GM12878 (cell line): ENCODE data around the gene OSBPL2. TPM values are rescaled to one million over a fixed set of nuclear protein-coding genes. Genes with fewer than 3 reads are reported as not detected.

ENCODE experiments used
- ATAC-seq: fragments of 200-7000 bp; cut with Tn5 transposase; 3 replicates; pipeline ENCODE4 v1.9.1; 2020; ENCODE audit warnings: mild to moderate bottlenecking, moderate library complexity
- BruUV-seq: library from RNA; stranded (reverse); fragments of 400-500 nt; replicated peaks from 2 replicates; lab custom pipeline; 2021; lab: Mats Ljungman, UMichigan
- CTCF ChIA-PET: fragments of 300-600 bp; sonication (Branson Sonifier 250); formaldehyde crosslinking; extraction: SDS; loops from one replicate; lab custom pipeline; 2021; ENCODE audit warnings: inconsistent platforms; lab: Yijun Ruan, JAX
- POLR2A ChIA-PET: fragments of 350-600 bp; formaldehyde crosslinking; extraction: SDS; loops from one replicate; lab custom pipeline; 2021; ENCODE audit warnings: inconsistent platforms; lab: Charles Lee
- RAD21 ChIA-PET: fragments of 300-600 bp; sonication (Branson Sonifier 250); formaldehyde crosslinking; loops from one replicate; lab custom pipeline; 2023; ENCODE audit warnings: antibody characterized with exemption; ENCODE audit not compliant: unreplicated experiment; lab: Charles Lee
- SMC1A ChIA-PET: fragments of 300-600 bp; sonication (Branson Sonifier 250); formaldehyde crosslinking; loops from one replicate; lab custom pipeline; 2023; ENCODE audit not compliant: unreplicated experiment, uncharacterized antibody; lab: Charles Lee
- DNase-seq: peaks from one replicate; pipeline ENCODE4 v3.0.0-alpha.2; 2011; ENCODE audit warnings: low read depth, low spot score
- FAIRE-seq: peaks from 3 replicates; lab custom pipeline; 2011; peaks lifted over from hg19 to GRCh38; lab: Jason Lieb, UNC
- H2AFZ ChIP-seq: 2 replicates; pipeline ENCODE4 v1.6.0; 2011; ENCODE audit warnings: low read depth, low read length, control low read depth; ENCODE audit not compliant: control insufficient read depth
- H3K27ac ChIP-seq: 2 replicates; pipeline ENCODE4 v1.5.1; 2011; ENCODE audit warnings: control low read depth; ENCODE audit not compliant: control insufficient read depth, insufficient read depth
- H3K27me3 ChIP-seq, 2 experiments: replicated peaks in 1 of 2; 2 replicates each; pipeline versions ENCODE4 v1.6.0 to v1.6.1; 2011; ENCODE audit warnings: low read length in 1 of 2; ENCODE audit not compliant: control insufficient read depth in 2 of 2, insufficient read depth in 2 of 2
- H3K36me3 ChIP-seq, 2 experiments: 2 replicates each; pipeline ENCODE4 v1.5.1; 2011; ENCODE audit warnings: low read length in 1 of 2; ENCODE audit not compliant: control insufficient read depth in 2 of 2, insufficient read depth in 2 of 2
- H3K4me1 ChIP-seq: 2 replicates; pipeline ENCODE4 v1.6.1; 2011; ENCODE audit warnings: mild to moderate bottlenecking, low read length, moderate library complexity, mixed read lengths; ENCODE audit not compliant: control insufficient read depth, insufficient read depth
- H3K4me2 ChIP-seq: 2 replicates; pipeline ENCODE4 v1.6.0; 2011; ENCODE audit warnings: control low read depth; ENCODE audit not compliant: control insufficient read depth, insufficient read depth
- H3K4me3 ChIP-seq: fragments of 200-600 bp; sonication (generic); 2 replicates; pipeline ENCODE4 v1.5.1; 2016
- H3K79me2 ChIP-seq: 2 replicates; pipeline ENCODE4 v1.6.0; 2011; ENCODE audit warnings: low read length; ENCODE audit not compliant: control insufficient read depth, insufficient read depth
- H3K9ac ChIP-seq: 2 replicates; pipeline ENCODE4 v1.8.0; 2011; ENCODE audit warnings: low read length, control low read depth, mixed read lengths; ENCODE audit not compliant: control insufficient read depth, insufficient read depth
- H3K9me3 ChIP-seq: replicated peaks from 3 replicates; pipeline ENCODE4 v1.5.1; 2011; ENCODE audit warnings: mild to moderate bottlenecking, low read length; ENCODE audit not compliant: control insufficient read depth, insufficient read depth
- H4K20me1 ChIP-seq: 2 replicates; pipeline ENCODE4 v1.6.0; 2011; ENCODE audit not compliant: control insufficient read depth, insufficient read depth
- BHLHE40 ChIP-seq, 2 experiments: fragments of 450-650 bp in 1 of 2; IDR thresholded peaks; 2 replicates each; pipeline ENCODE4 v1.6.1; 2011 to 2017; ENCODE audit warnings: low read depth in 2 of 2, borderline replicate concordance in 1 of 2, improper control_type of control experiment in 1 of 2, low read length in 1 of 2, mild to moderate bottlenecking in 1 of 2
- BRCA1 ChIP-seq: IDR thresholded peaks from 2 replicates; pipeline ENCODE4 v1.6.1; 2011; ENCODE audit warnings: low read depth, low read length, improper control_type of control experiment
- CBX5 ChIP-seq: sonication (generic); IDR thresholded peaks from 2 replicates; pipeline ENCODE4 v1.6.1; 2016; ENCODE audit warnings: low read depth, moderate library complexity, mild to moderate bottlenecking, inconsistent platforms
- EED ChIP-seq: sonication (generic); IDR thresholded peaks from 2 replicates; pipeline ENCODE4 v1.6.1; 2016; ENCODE audit warnings: antibody characterized with exemption, low read depth
- KDM1A ChIP-seq: fragments of 200-600 bp; sonication (generic); IDR thresholded peaks from 2 replicates; pipeline ENCODE4 v1.6.1; 2016; ENCODE audit warnings: borderline replicate concordance
- ZNF217 ChIP-seq: fragments of 450-650 bp; IDR thresholded peaks from 2 replicates; pipeline ENCODE4 v1.6.1; 2017; ENCODE audit warnings: antibody characterized with exemption, mild to moderate bottlenecking
- WGBS: methylation state at CpG from one replicate; pipeline ENCODE4 v1.1.6; 2016; ENCODE audit warnings: low lambda C conversion rate; ENCODE audit not compliant: insufficient replicate concordance, insufficient coverage; ENCODE audit errors: missing lambda C conversion rate; 5-methylcytosine and 5-hydroxymethylcytosine counted together
- in situ Hi-C: fragments of 300-500 bp; cut with MboI; formaldehyde crosslinking; loops from 9 replicates; pipeline ENCODE4 v1.14.3; 2018; ENCODE audit warnings: mixed read lengths
- intact Hi-C: fragments of 100-400 bp; cut with micrococcal nuclease; formaldehyde crosslinking; loops from one replicate; pipeline ENCODE4 v1.14.2; 2022; ENCODE audit not compliant: unreplicated experiment
- polyA plus RNA-seq, 11 experiments: library from polyadenylated mRNA; depleted of rRNA in 4 of 11; unstranded in 6 of 11; stranded (reverse) in 5 of 11; fragments of >200 nt; fragmentation: Nextera tagmentation in 4 of 11; fragmentation: Illumina TruSeq in 1 of 11; extraction: Ambion mirVana in 4 of 11; extraction: Trizol in 1 of 11; gene quantifications; 1 replicate in 1 of 11; 2 replicates in 10 of 11; pipeline versions ENCODE4 v1.2.1 to v1.2.3, GENCODE V29; 2011 to 2016; ENCODE audit warnings: inconsistent platforms in 2 of 11, missing spikeins in 2 of 11, low read depth in 1 of 11
- total RNA-seq, 4 experiments: library from RNA; depleted of rRNA in 3 of 4; stranded (reverse); fragments of >200 nt in 3 of 4; fragmentation: Illumina TruSeq in 1 of 4; extraction: Trizol in 1 of 4; gene quantifications; 2 replicates each; pipeline versions ENCODE4 v1.2.1 to v1.2.3, GENCODE V29; 2013 to 2021
- TF ChIP-seq, protein P1 (sequence below): fragments of 450-650 bp; formaldehyde crosslinking; IDR thresholded peaks from 2 replicates; pipeline ENCODE4 v1.4.0; 2022; ENCODE audit warnings: mild to moderate bottlenecking, moderate library complexity
- TF ChIP-seq, protein P2 (sequence below): fragments of 450-650 bp; IDR thresholded peaks from 2 replicates; pipeline ENCODE4 v1.6.1; 2018; ENCODE audit warnings: borderline replicate concordance, mild to moderate bottlenecking; ENCODE audit not compliant: partially characterized antibody
- TF ChIP-seq, protein P3 (sequence below): fragments of 450-650 bp; IDR thresholded peaks from 2 replicates; pipeline ENCODE4 v1.6.1; 2018; ENCODE audit warnings: mild to moderate bottlenecking, low read depth, moderate library complexity; ENCODE audit not compliant: partially characterized antibody
- TF ChIP-seq, protein P4 (sequence below): fragments of 450-650 bp; IDR thresholded peaks from 2 replicates; pipeline ENCODE4 v1.6.1; 2014; ENCODE audit warnings: mild to moderate bottlenecking
- TF ChIP-seq, protein P5 (sequence below): fragments of 450-650 bp; IDR thresholded peaks from 2 replicates; pipeline ENCODE4 v1.6.1; 2016; ENCODE audit warnings: mild to moderate bottlenecking

OSBPL2 gene
- total and polyA plus RNA-seq, 10 of the 15 experiments (the other 5 are each of a cell fraction or from before 2014, with no cell fraction given): 2.8 to 22.3 (median 14.7) TPM

DNA sequence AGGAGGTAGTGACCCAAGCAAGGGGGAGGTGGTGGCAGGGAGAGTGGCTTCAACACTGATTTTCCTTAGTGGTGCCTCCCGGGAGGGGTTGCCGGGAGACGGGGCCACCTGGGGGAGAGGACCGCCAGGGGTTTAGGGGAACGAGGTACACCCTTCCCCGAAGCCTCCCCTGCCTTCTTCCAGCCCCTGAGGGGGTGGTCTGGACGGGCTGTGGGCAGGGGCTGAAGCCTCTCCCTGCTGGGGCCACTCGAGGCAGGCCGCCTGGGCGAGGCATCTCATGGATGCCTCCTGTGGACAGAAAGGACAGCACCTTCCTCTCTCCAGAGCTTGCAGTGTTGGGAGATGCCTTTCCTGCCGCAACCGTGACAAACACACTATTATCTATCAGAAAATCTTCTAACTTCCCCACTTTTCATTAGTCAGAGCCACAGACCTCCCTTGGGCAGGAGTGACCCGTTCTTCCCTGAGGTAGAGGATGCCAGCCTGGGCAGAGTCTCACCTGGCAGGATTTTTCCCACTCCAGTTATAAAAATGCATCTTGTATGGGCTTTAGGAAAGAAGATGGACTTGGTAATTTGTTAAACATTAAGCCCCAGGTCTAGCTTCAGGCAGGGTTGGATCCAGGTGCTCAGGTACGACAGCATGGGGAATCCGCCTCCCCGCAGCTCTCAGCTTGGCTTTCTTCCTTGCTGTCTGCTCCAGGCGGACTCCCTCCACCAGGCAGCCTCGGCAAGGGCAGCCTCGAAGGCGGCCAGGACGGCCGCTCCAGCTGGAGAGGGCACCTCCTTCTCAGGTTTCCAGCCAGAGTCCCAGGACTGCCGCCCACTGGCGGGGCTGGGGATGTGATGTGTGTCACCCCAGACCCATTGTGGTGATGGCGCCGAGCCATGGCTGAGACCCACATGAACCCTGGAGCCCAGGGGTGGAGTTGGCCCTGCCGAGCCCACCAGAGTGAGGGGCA lies 29.2 kb upstream of the OSBPL2 start:
- Histone ChIP-seq H3K27me3 (no peaks in the 10 kb centered on the region), H3K9ac (no peak overlapping the region), H2AFZ (no peak overlapping the region), H3K36me3 (no peaks in the 10 kb centered on the region), H3K4me2 (no peak overlapping the region), H3K4me3 (no peak overlapping the region)
- intact Hi-C loops: no loop called here
- no peak for ATAC-seq
- ChIA-PET POLR2A (no interaction called here), CTCF (no interaction called here)
- WGBS: 77% methylated on average over 26 of the region's 27 CpGs
- TF ChIP-seq, protein P1, sequence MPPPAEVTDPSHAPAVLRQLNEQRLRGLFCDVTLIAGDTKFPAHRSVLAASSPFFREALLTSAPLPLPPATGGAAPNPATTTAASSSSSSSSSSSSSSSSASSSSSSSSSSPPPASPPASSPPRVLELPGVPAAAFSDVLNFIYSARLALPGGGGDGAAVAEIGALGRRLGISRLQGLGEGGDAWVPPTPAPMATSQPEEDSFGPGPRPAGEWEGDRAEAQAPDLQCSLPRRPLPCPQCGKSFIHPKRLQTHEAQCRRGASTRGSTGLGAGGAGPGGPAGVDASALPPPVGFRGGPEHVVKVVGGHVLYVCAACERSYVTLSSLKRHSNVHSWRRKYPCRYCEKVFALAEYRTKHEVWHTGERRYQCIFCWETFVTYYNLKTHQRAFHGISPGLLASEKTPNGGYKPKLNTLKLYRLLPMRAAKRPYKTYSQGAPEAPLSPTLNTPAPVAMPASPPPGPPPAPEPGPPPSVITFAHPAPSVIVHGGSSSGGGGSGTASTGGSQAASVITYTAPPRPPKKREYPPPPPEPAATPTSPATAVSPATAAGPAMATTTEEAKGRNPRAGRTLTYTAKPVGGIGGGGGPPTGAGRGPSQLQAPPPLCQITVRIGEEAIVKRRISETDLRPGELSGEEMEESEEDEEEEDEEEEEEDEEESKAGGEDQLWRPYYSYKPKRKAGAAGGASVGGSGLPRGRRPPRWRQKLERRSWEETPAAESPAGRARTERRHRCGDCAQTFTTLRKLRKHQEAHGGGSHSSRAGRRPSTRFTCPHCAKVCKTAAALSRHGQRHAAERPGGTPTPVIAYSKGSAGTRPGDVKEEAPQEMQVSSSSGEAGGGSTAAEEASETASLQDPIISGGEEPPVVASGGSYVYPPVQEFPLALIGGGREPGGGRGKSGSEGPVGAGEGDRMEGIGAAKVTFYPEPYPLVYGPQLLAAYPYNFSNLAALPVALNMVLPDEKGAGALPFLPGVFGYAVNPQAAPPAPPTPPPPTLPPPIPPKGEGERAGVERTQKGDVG (CRISPR knock-in tag): no peak
- TF ChIP-seq KDM1A (no peak), BHLHE40 (IDR thresholded peaks at IDR 0.05; ENCODE audit: borderline replicate concordance in 1 of 2, low read depth in 2 of 2, low read length in 1 of 2) (no peak), ZNF217 (no peak), EED (no peak), CBX5 (no peak), BRCA1 (no peak)
- TF ChIP-seq, protein P2, sequence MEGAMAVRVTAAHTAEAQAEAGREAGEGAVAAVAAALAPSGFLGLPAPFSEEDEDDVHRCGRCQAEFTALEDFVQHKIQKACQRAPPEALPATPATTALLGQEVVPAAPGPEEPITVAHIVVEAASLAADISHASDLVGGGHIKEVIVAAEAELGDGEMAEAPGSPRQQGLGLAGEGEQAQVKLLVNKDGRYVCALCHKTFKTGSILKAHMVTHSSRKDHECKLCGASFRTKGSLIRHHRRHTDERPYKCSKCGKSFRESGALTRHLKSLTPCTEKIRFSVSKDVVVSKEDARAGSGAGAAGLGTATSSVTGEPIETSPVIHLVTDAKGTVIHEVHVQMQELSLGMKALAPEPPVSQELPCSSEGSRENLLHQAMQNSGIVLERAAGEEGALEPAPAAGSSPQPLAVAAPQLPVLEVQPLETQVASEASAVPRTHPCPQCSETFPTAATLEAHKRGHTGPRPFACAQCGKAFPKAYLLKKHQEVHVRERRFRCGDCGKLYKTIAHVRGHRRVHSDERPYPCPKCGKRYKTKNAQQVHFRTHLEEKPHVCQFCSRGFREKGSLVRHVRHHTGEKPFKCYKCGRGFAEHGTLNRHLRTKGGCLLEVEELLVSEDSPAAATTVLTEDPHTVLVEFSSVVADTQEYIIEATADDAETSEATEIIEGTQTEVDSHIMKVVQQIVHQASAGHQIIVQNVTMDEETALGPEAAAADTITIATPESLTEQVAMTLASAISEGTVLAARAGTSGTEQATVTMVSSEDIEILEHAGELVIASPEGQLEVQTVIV: no peak
- TF ChIP-seq, protein P3, sequence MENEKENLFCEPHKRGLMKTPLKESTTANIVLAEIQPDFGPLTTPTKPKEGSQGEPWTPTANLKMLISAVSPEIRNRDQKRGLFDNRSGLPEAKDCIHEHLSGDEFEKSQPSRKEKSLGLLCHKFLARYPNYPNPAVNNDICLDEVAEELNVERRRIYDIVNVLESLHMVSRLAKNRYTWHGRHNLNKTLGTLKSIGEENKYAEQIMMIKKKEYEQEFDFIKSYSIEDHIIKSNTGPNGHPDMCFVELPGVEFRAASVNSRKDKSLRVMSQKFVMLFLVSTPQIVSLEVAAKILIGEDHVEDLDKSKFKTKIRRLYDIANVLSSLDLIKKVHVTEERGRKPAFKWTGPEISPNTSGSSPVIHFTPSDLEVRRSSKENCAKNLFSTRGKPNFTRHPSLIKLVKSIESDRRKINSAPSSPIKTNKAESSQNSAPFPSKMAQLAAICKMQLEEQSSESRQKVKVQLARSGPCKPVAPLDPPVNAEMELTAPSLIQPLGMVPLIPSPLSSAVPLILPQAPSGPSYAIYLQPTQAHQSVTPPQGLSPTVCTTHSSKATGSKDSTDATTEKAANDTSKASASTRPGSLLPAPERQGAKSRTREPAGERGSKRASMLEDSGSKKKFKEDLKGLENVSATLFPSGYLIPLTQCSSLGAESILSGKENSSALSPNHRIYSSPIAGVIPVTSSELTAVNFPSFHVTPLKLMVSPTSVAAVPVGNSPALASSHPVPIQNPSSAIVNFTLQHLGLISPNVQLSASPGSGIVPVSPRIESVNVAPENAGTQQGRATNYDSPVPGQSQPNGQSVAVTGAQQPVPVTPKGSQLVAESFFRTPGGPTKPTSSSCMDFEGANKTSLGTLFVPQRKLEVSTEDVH: no peak
- TF ChIP-seq, protein P4, sequence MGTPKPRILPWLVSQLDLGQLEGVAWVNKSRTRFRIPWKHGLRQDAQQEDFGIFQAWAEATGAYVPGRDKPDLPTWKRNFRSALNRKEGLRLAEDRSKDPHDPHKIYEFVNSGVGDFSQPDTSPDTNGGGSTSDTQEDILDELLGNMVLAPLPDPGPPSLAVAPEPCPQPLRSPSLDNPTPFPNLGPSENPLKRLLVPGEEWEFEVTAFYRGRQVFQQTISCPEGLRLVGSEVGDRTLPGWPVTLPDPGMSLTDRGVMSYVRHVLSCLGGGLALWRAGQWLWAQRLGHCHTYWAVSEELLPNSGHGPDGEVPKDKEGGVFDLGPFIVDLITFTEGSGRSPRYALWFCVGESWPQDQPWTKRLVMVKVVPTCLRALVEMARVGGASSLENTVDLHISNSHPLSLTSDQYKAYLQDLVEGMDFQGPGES: no peak
- TF ChIP-seq, protein P5, sequence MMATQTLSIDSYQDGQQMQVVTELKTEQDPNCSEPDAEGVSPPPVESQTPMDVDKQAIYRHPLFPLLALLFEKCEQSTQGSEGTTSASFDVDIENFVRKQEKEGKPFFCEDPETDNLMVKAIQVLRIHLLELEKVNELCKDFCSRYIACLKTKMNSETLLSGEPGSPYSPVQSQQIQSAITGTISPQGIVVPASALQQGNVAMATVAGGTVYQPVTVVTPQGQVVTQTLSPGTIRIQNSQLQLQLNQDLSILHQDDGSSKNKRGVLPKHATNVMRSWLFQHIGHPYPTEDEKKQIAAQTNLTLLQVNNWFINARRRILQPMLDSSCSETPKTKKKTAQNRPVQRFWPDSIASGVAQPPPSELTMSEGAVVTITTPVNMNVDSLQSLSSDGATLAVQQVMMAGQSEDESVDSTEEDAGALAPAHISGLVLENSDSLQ: no peak
- TF ChIP-seq, all 136 proteins: peak for 0
- DNase-seq (no peak), FAIRE-seq (no peak)
- Histone ChIP-seq H4K20me1 (no peaks in the 10 kb centered on the region), H3K4me1 (no peaks in the 10 kb centered on the region), H3K27ac (no peak overlapping the region), H3K9me3 (no peaks in the 10 kb centered on the region), H3K79me2 (no peaks in the 10 kb centered on the region)
- BruUV-seq: no TSS peak
- in situ Hi-C loops: no loop called here
- ChIA-PET RAD21 (no interaction called here), SMC1A (no interaction called here)
